PC-3 (cell line): Measurements from ENCODE around the gene TAS1R2. TPM values are rescaled to one million over a fixed set of nuclear protein-coding genes. Genes with fewer than 3 reads are reported as not detected.

Experiments used
- ATAC-seq: fragments of 200-7000 bp; cut with Tn5 transposase; 2 replicates; pipeline ENCODE4 v1.9.1; 2020; ENCODE audit warnings: mild to moderate bottlenecking, moderate library complexity
- BruUV-seq: library from RNA; stranded (reverse); fragments of 400-500 nt; replicated peaks from 2 replicates; lab custom pipeline; 2021; lab: Mats Ljungman, UMichigan
- CTCF ChIA-PET: fragments of 300-600 bp; sonication (Branson Sonifier 250); formaldehyde crosslinking; loops from one replicate; lab custom pipeline; 2022; ENCODE audit warnings: antibody characterized with exemption; lab: Charles Lee
- POLR2A ChIA-PET: fragments of 300-600 bp; sonication (Branson Sonifier 250); formaldehyde crosslinking; loops from one replicate; lab custom pipeline; 2022; ENCODE audit warnings: antibody characterized with exemption; ENCODE audit not compliant: unreplicated experiment; lab: Charles Lee
- DNase-seq: peaks from one replicate; pipeline ENCODE4 v3.0.0-alpha.2; 2015
- H2AFZ ChIP-seq: fragments of 300-600 bp; sonication (generic); 2 replicates; pipeline ENCODE4 v1.6.0; 2016; ENCODE audit warnings: antibody characterized with exemption, low read length
- H3F3A ChIP-seq: fragments of 300-600 bp; sonication (generic); one replicate; pipeline ENCODE4 v1.6.0; 2017; ENCODE audit warnings: antibody characterized with exemption, low read length, control low read depth, mild to moderate bottlenecking; ENCODE audit not compliant: unreplicated experiment
- H3K27ac ChIP-seq: fragments of 300-600 bp; sonication (generic); 2 replicates; pipeline ENCODE4 v1.5.1; 2016; ENCODE audit warnings: mild to moderate bottlenecking, low read length
- H3K27me3 ChIP-seq: fragments of 300-600 bp; sonication (generic); 2 replicates; pipeline ENCODE4 v1.6.1; 2016; ENCODE audit warnings: low read length, mixed read lengths
- H3K36me3 ChIP-seq: fragments of 300-600 bp; sonication (generic); 2 replicates; pipeline ENCODE4 v1.6.1; 2016; ENCODE audit warnings: low read depth, mixed run types, low read length, mixed read lengths
- H3K4me1 ChIP-seq: fragments of 300-600 bp; sonication (generic); 2 replicates; pipeline ENCODE4 v1.5.1; 2016; ENCODE audit warnings: low read length; ENCODE audit not compliant: insufficient read depth
- H3K4me2 ChIP-seq: fragments of 300-600 bp; sonication (generic); 2 replicates; pipeline ENCODE4 v1.6.0; 2016; ENCODE audit warnings: low read length
- H3K4me3 ChIP-seq: fragments of 300-600 bp; sonication (generic); 2 replicates; pipeline ENCODE4 v1.5.1; 2016; ENCODE audit warnings: mild to moderate bottlenecking, low read length, mixed read lengths
- H3K79me2 ChIP-seq: fragments of 300-600 bp; sonication (generic); 2 replicates; pipeline ENCODE4 v1.6.1; 2017; ENCODE audit warnings: low read length, mixed read lengths
- H3K9ac ChIP-seq: fragments of 300-600 bp; sonication (generic); 2 replicates; pipeline ENCODE4 v1.6.0; 2016; ENCODE audit warnings: mild to moderate bottlenecking, low read length
- H3K9me2 ChIP-seq: fragments of 300-600 bp; sonication (generic); replicated peaks from 2 replicates; pipeline ENCODE4 v1.6.1; 2016; ENCODE audit warnings: mixed run types, low read length, mixed read lengths
- H3K9me3 ChIP-seq: fragments of 300-600 bp; sonication (generic); 2 replicates; pipeline ENCODE4 v1.6.1; 2016; ENCODE audit warnings: low read length, mixed read lengths
- H4K20me1 ChIP-seq: fragments of 300-600 bp; sonication (generic); 2 replicates; pipeline ENCODE4 v1.6.1; 2016; ENCODE audit warnings: low read length, mixed read lengths
- CTCF ChIP-seq: fragments of 300-600 bp; sonication (generic); conservative IDR thresholded peaks from 2 replicates; pipeline ENCODE4 v1.5.1; 2017; ENCODE audit warnings: antibody characterized with exemption, low read depth, mild to moderate bottlenecking, low read length
- EZH2 ChIP-seq: fragments of 300-600 bp; sonication (generic); IDR thresholded peaks from one replicate; pipeline ENCODE4 v1.6.1; 2017; ENCODE audit warnings: antibody characterized with exemption, mild to moderate bottlenecking, low read length; ENCODE audit not compliant: unreplicated experiment
- EZH2phosphoT487 ChIP-seq: fragments of 300-600 bp; sonication (generic); IDR thresholded peaks from 2 replicates; pipeline ENCODE4 v1.6.1; 2018; ENCODE audit warnings: mild to moderate bottlenecking, antibody characterized with exemption, low read length, borderline replicate concordance
- intact Hi-C: fragments of 100-400 bp; cut with micrococcal nuclease; formaldehyde crosslinking; loops from 2 replicates; pipeline ENCODE4 v1.9.0; 2023
- total RNA-seq: library from RNA; depleted of rRNA; stranded (reverse); fragments of >200 nt; gene quantifications from 2 replicates; pipeline ENCODE4 v1.2.3, GENCODE V29; 2014

TAS1R2 gene
- total RNA-seq, 1 experiment from 2014 or later = not detected

- H3K27ac ChIP-seq = no peak overlapping the region
- H3K9me2 ChIP-seq = no peaks in the 10 kb centered on the region
- ChIA-PET POLR2A (no interaction called here), CTCF (interaction anchor here (0.6 kb wide), 1 partner anchor 21 kb away, joined by 3 read pairs; no protein-coding TSS in a partner anchor)
- no peak overlapping the region for H3K4me3 ChIP-seq
- intact Hi-C loops = no loop called here
- no peak overlapping the region for H3K4me2 ChIP-seq
- no peaks in the 10 kb centered on the region for H3K36me3 ChIP-seq
- H3K27me3 ChIP-seq = peaks cover 19% of the 10 kb centered on the region
- no peaks in the 10 kb centered on the region for H3K79me2 ChIP-seq
- no peaks in the 10 kb centered on the region for H4K20me1 ChIP-seq
- H3F3A ChIP-seq = no peaks in the 10 kb centered on the region
- BruUV-seq = no TSS peak
- no peak overlapping the region for H2AFZ ChIP-seq
- TF ChIP-seq CTCF (no peak), EZH2 (no peak), EZH2phosphoT487 (no peak)
- H3K9me3 ChIP-seq = no peaks in the 10 kb centered on the region
- H3K9ac ChIP-seq = no peak overlapping the region
- no peaks in the 10 kb centered on the region for H3K4me1 ChIP-seq
- ATAC-seq (no peak; the same call in 1 of the 2 replicates), DNase-seq (no peak)
Measured at GRCh38 chr1:18869847-18870594, 10.6 kb upstream of the TAS1R2 start.

- Histone ChIP-seq H3K4me1 (no peaks in the 10 kb centered on the region), H2AFZ (no peak overlapping the region), H3F3A (no peaks in the 10 kb centered on the region), H3K27ac (no peak overlapping the region), H3K9me3 (no peaks in the 10 kb centered on the region), H3K4me3 (no peak overlapping the region), H3K36me3 (no peaks in the 10 kb centered on the region), H3K27me3 (peaks cover 25% of the 10 kb centered on the region), H3K9ac (no peak overlapping the region), H3K79me2 (no peaks in the 10 kb centered on the region), H4K20me1 (no peaks in the 10 kb centered on the region), H3K9me2 (no peaks in the 10 kb centered on the region), H3K4me2 (no peak overlapping the region)
- TF ChIP-seq CTCF (no peak), EZH2 (no peak), EZH2phosphoT487 (no peak)
- no peak for ATAC-seq
- intact Hi-C loops = no loop called here
- ChIA-PET CTCF (no interaction called here), POLR2A (no interaction called here)
- no peak for DNase-seq
- BruUV-seq = no TSS peak
Measured at GRCh38 chr1:18868801-18869424, 9.5 kb upstream of the TAS1R2 start.

GRCh38 chr1:18868354-18868753, 8.9 kb upstream of the TAS1R2 start:
- no peak overlapping the region for H3K4me3 ChIP-seq
- no peaks in the 10 kb centered on the region for H4K20me1 ChIP-seq
- H3K9ac ChIP-seq = no peak overlapping the region
- no peak overlapping the region for H3K4me2 ChIP-seq
- no TSS peak for BruUV-seq
- H3K9me3 ChIP-seq = no peaks in the 10 kb centered on the region
- no peaks in the 10 kb centered on the region for H3K4me1 ChIP-seq
- H3K9me2 ChIP-seq = no peaks in the 10 kb centered on the region
- H3K27ac ChIP-seq = no peak overlapping the region
- no peak for ATAC-seq
- H3K79me2 ChIP-seq = no peaks in the 10 kb centered on the region
- H3K36me3 ChIP-seq = no peaks in the 10 kb centered on the region
- DNase-seq = no peak
- H2AFZ ChIP-seq = no peak overlapping the region
- ChIA-PET CTCF (no interaction called here), POLR2A (no interaction called here)
- peaks cover 25% of the 10 kb centered on the region for H3K27me3 ChIP-seq
- intact Hi-C loops = no loop called here
- no peaks in the 10 kb centered on the region for H3F3A ChIP-seq
- TF ChIP-seq EZH2phosphoT487 (no peak), CTCF (no peak), EZH2 (no peak)
